Measurements from ENCODE around the gene APH1A.
"Not testable (repeated sequence)": the region's sequence is repeated elsewhere in the genome, so short reads cannot be mapped to it uniquely, and the experiment has no call there.

Gene APH1A

GRCh38 chr1:150233359-150234308 lies 35.2 kb downstream of the APH1A start:
- no peak for DNase-seq

- DNase-seq: not testable (repeated sequence)
These were observed 35.9 kb downstream of the APH1A start for GRCh38 chr1:150232921-150233320.

GRCh38 chr1:150228246-150228645 lies 40.6 kb downstream of the APH1A start:
- DNase-seq: not testable (repeated sequence)

- no peak for DNase-seq
These were observed 41.6 kb downstream of the APH1A start for GRCh38 chr1:150227228-150227627.

- no peak for DNase-seq
These were observed 42.3 kb downstream of the APH1A start for GRCh38 chr1:150226486-150226885.

- DNase-seq: no peak
These were observed 43.3 kb downstream of the APH1A start for GRCh38 chr1:150225546-150225945.

- no peak for DNase-seq
These were observed 43.8 kb downstream of the APH1A start for GRCh38 chr1:150224983-150225382.

GRCh38 chr1:150221552-150221951 lies 47.3 kb downstream of the APH1A start:
- DNase-seq: no peak

GRCh38 chr1:150215855-150216254 lies 53.0 kb downstream of the APH1A start:
- DNase-seq: not testable (repeated sequence)
